ENCODE measurements around the gene RPL38. TPM values are rescaled to one million over a fixed set of nuclear protein-coding genes. Genes with fewer than 3 reads are reported as not detected.
A peak's percentile ranks its signal among the peaks of the same experiment; 100 is the strongest.

Gene RPL38
- total and polyA plus RNA-seq, 2 donors (not counting 1 experiment from before 2014, with no cell fraction given), result 722 to 1,550 TPM

DNA sequence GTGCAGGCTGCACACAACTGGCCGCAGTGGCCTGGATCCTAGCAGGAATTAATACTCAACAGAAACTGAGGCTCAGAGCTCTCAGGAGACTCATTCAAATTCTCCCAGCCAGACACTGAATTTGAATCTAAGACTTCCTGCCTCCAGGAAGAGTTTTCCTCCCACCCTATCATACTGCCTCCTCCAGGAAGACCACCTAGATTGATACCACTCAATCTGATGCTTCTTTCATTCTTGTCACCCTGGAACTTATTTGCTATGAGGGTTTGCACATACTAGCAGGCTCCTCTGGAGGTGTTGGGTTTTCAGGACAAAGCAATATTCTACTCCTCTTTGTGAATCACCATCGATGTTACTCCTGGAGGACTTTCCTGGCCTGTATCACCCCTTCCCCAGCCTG is 5.7 kb upstream of the RPL38 start:
- intact Hi-C loops (cut with micrococcal nuclease), result no loop called here
- peaks cover 0 to 5% (median 0%) of the 10 kb centered on the region in 3 donors for H3K9me3 ChIP-seq (ENCODE audit: control extremely low read depth in 1 of 3, control insufficient read depth in 2 of 3, insufficient read depth in 1 of 3, low read length in 2 of 3)
- no peak for ATAC-seq (ENCODE audit: low read depth)
- H2AFZ ChIP-seq (ENCODE audit: insufficient read depth, low read depth, low read length, poor library complexity, severe bottlenecking), result no peak overlapping the region
- no peak overlapping the region for H3K27ac Mint-ChIP-seq
- no peak overlapping the region for H3K4me3 Mint-ChIP-seq
- POLR2A ChIA-PET, result no interaction called here
- no peak overlapping the region for H3K4me2 ChIP-seq (replicated peaks; ENCODE audit: low read depth, low read length, poor library complexity, severe bottlenecking)
- no peak overlapping the region for H3K27ac ChIP-seq (ENCODE audit: low read length in 2 of 2)
- no peaks in the 10 kb centered on the region for H3K9me3 Mint-ChIP-seq (ENCODE audit: insufficient read depth)
- WGBS (ENCODE audit: insufficient coverage), result 90% methylated on average over 2 of the region's 2 CpGs
- H3K27me3 ChIP-seq (replicated peaks in 1 of 4; ENCODE audit: control extremely low read depth in 1 of 4, control insufficient read depth in 3 of 4, insufficient read depth in 4 of 4, low read length in 3 of 4), result peaks cover 0 to 68% (median 12%) of the 10 kb centered on the region in 4 experiments
- H4K20me1 ChIP-seq (ENCODE audit: control insufficient read depth, insufficient read depth, low read length, poor library complexity, severe bottlenecking), result no peaks in the 10 kb centered on the region
- H3K4me1 ChIP-seq (ENCODE audit: control insufficient read depth in 2 of 2, insufficient read depth in 2 of 2, low read length in 2 of 2), result peaks cover 6 to 11% of the 10 kb centered on the region in 2 donors
- H3K79me2 ChIP-seq (ENCODE audit: control insufficient read depth, insufficient read depth, low read length), result no peaks in the 10 kb centered on the region
- TF ChIP-seq, protein P1, sequence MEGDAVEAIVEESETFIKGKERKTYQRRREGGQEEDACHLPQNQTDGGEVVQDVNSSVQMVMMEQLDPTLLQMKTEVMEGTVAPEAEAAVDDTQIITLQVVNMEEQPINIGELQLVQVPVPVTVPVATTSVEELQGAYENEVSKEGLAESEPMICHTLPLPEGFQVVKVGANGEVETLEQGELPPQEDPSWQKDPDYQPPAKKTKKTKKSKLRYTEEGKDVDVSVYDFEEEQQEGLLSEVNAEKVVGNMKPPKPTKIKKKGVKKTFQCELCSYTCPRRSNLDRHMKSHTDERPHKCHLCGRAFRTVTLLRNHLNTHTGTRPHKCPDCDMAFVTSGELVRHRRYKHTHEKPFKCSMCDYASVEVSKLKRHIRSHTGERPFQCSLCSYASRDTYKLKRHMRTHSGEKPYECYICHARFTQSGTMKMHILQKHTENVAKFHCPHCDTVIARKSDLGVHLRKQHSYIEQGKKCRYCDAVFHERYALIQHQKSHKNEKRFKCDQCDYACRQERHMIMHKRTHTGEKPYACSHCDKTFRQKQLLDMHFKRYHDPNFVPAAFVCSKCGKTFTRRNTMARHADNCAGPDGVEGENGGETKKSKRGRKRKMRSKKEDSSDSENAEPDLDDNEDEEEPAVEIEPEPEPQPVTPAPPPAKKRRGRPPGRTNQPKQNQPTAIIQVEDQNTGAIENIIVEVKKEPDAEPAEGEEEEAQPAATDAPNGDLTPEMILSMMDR (IDR thresholded peaks at IDR 0.05), result no peak
- no peak for TF ChIP-seq EZH2 (IDR thresholded peaks at IDR 0.05; ENCODE audit: borderline replicate concordance, insufficient read depth, low read depth, low read length, poor library complexity, severe bottlenecking)
- H3K9ac ChIP-seq (ENCODE audit: low read length), result no peak overlapping the region
- CTCF ChIA-PET, result no interaction called here
- no peak for DNase-seq
- H3K27me3 Mint-ChIP-seq, result peaks cover 60% of the 10 kb centered on the region
- peaks cover 5% of the 10 kb centered on the region for H3K4me1 Mint-ChIP-seq
- no peak overlapping the region for H3K4me3 ChIP-seq (ENCODE audit: control extremely low read depth in 1 of 5, extremely low read depth in 1 of 5, insufficient read depth in 1 of 5, low read depth in 2 of 5, low read length in 4 of 5)
- no peaks in the 10 kb centered on the region for H3K36me3 ChIP-seq (replicated peaks in 1 of 2; ENCODE audit: control extremely low read depth in 1 of 2, control insufficient read depth in 1 of 2, extremely low read depth in 1 of 2, insufficient read depth in 2 of 2, low read length in 1 of 2)

DNA sequence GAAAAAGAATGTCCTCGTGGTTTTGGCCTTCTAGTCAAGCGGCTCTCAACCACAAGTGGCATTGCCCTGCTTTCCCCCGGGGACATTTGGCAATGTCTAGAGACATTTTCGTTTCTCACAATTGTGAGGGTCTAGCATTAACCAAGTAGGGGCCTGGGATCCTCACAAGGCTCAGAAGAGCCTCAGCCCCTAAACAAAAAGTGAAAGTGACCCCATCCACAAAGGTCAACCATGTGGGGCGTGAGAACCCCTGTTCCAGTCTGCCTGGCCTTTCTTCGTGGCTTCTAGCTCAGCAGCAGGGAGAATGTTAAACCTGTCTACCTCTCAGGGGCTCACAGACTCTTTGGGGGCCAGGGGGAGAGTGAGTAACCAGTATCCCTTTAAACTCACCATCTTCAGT is 4.8 kb upstream of the RPL38 start:
- ChIA-PET POLR2A (no interaction called here), CTCF (interaction anchor here (1.2 to 1.5 kb wide), 2 partner anchors 9 to 11 kb away, joined by 5 read pairs; no protein-coding TSS in a partner anchor)
- Histone ChIP-seq H3K36me3 (replicated peaks in 1 of 2; ENCODE audit: control extremely low read depth in 1 of 2, control insufficient read depth in 1 of 2, extremely low read depth in 1 of 2, insufficient read depth in 2 of 2, low read length in 1 of 2) (no peaks in the 10 kb centered on the region), H3K4me1 (ENCODE audit: control insufficient read depth in 2 of 2, insufficient read depth in 2 of 2, low read length in 2 of 2) (peaks cover 11 to 16% of the 10 kb centered on the region in 2 donors), H4K20me1 (ENCODE audit: control insufficient read depth, insufficient read depth, low read length, poor library complexity, severe bottlenecking) (peaks cover 2% of the 10 kb centered on the region), H3K4me3 (ENCODE audit: control extremely low read depth in 1 of 5, extremely low read depth in 1 of 5, insufficient read depth in 1 of 5, low read depth in 2 of 5, low read length in 4 of 5) (no peak overlapping the region), H3K79me2 (ENCODE audit: control insufficient read depth, insufficient read depth, low read length) (peaks cover 2% of the 10 kb centered on the region), H2AFZ (ENCODE audit: insufficient read depth, low read depth, low read length, poor library complexity, severe bottlenecking) (peak overlapping the region; percentile 64), H3K27ac (ENCODE audit: low read length in 2 of 2) (no peak overlapping the region), H3K4me2 (replicated peaks; ENCODE audit: low read depth, low read length, poor library complexity, severe bottlenecking) (no peak overlapping the region), H3K9ac (ENCODE audit: low read length) (no peak overlapping the region), H3K27me3 (replicated peaks in 1 of 4; ENCODE audit: control extremely low read depth in 1 of 4, control insufficient read depth in 3 of 4, insufficient read depth in 4 of 4, low read length in 3 of 4) (peaks cover 0 to 62% (median 8%) of the 10 kb centered on the region in 4 experiments), H3K9me3 (ENCODE audit: control extremely low read depth in 1 of 3, control insufficient read depth in 2 of 3, insufficient read depth in 1 of 3, low read length in 2 of 3) (peaks cover 0 to 5% (median 0%) of the 10 kb centered on the region in 3 donors)
- Mint-ChIP-seq H3K4me1 (peaks cover 12% of the 10 kb centered on the region), H3K27ac (no peak overlapping the region), H3K27me3 (peaks cover 56% of the 10 kb centered on the region), H3K9me3 (ENCODE audit: insufficient read depth) (no peaks in the 10 kb centered on the region), H3K4me3 (no peak overlapping the region)
- no peak for TF ChIP-seq EZH2 (IDR thresholded peaks at IDR 0.05; ENCODE audit: borderline replicate concordance, insufficient read depth, low read depth, low read length, poor library complexity, severe bottlenecking)
- TF ChIP-seq, protein P1 (IDR thresholded peaks at IDR 0.05), result no peak
- intact Hi-C loops (cut with micrococcal nuclease), result no loop called here
- ATAC-seq (ENCODE audit: low read depth) (no peak), DNase-seq (no peak)
- 46% methylated on average over 5 of the region's 6 CpGs for WGBS (ENCODE audit: insufficient coverage)
